K562 (cell line): ENCODE data around the gene SNX30. TPM values are rescaled to one million over a fixed set of nuclear protein-coding genes. Genes with fewer than 3 reads are reported as not detected.

ENCODE experiments used
- ATAC-seq: fragments of 200-7000 bp; cut with Tn5 transposase; 3 replicates; pipeline ENCODE4 v1.9.1; 2020; ENCODE audit warnings: moderate library complexity
- BruUV-seq: library from RNA; stranded (reverse); fragments of 400-500 nt; replicated peaks from 2 replicates; lab custom pipeline; 2021; lab: Mats Ljungman, UMichigan
- CTCF ChIA-PET: fragments of 300-600 bp; formaldehyde crosslinking; extraction: SDS; loops from one replicate; lab custom pipeline; 2021; ENCODE audit warnings: low intra/inter-chr PET ratio; lab: Yijun Ruan, JAX
- POLR2A ChIA-PET: fragments of 300-600, 350-650 bp; sonication (Branson Sonifier 250); formaldehyde crosslinking; extraction: SDS; loops from one replicate; lab custom pipeline; 2021; ENCODE audit warnings: antibody characterized with exemption, inconsistent platforms; lab: Yijun Ruan, JAX
- DNase-seq, 4 experiments: peaks; one replicate each; pipeline versions ENCODE4 v3.0.0 to v3.0.0-alpha.2; 2011 to 2018; ENCODE audit warnings: low spot score in 3 of 4, mixed read lengths in 3 of 4; ENCODE audit errors: extremely low read depth in 1 of 4
- FAIRE-seq: peaks from 2 replicates; lab custom pipeline; 2011; peaks lifted over from hg19 to GRCh38; lab: Jason Lieb, UNC
- H2AFZ ChIP-seq: 2 replicates; pipeline ENCODE4 v1.6.0; 2011; ENCODE audit warnings: low read depth, low read length, control low read depth, inconsistent platforms
- H3K27ac ChIP-seq: fragments of 200-600 bp; 3 replicates; pipeline ENCODE4 v1.8.0; 2011; ENCODE audit warnings: low read depth, mild to moderate bottlenecking, control low read depth, inconsistent platforms, low read length, moderate library complexity, mixed read lengths; ENCODE audit errors: extremely low read depth
- H3K27me3 ChIP-seq, 2 experiments: fragments of 300-600 bp in 1 of 2; 2 replicates in 1 of 2; 3 replicates in 1 of 2; pipeline versions ENCODE4 v1.6.0 to v1.8.0; 2011; ENCODE audit warnings: inconsistent platforms in 2 of 2, low read length in 2 of 2, mild to moderate bottlenecking in 1 of 2, mixed read lengths in 1 of 2, moderate library complexity in 1 of 2; ENCODE audit not compliant: control insufficient read depth in 2 of 2, insufficient read depth in 2 of 2
- H3K36me3 ChIP-seq: fragments of 300-600 bp; 3 replicates; pipeline ENCODE4 v1.8.0; 2011; ENCODE audit warnings: mild to moderate bottlenecking, low read length, inconsistent platforms; ENCODE audit not compliant: control insufficient read depth, insufficient read depth
- H3K4me1 ChIP-seq, 2 experiments: fragments of 200-600 bp in 1 of 2; replicated peaks in 1 of 2; 2 replicates in 1 of 2; 3 replicates in 1 of 2; pipeline versions ENCODE4 v1.5.1 to v1.8.0; 2011; ENCODE audit warnings: inconsistent platforms in 2 of 2, low read length in 2 of 2, mild to moderate bottlenecking in 1 of 2, mixed read lengths in 1 of 2, moderate library complexity in 1 of 2; ENCODE audit not compliant: control insufficient read depth in 2 of 2, insufficient read depth in 2 of 2
- H3K4me2 ChIP-seq: 2 replicates; pipeline ENCODE4 v1.6.1; 2011; ENCODE audit warnings: low read length, control low read depth, inconsistent platforms, mixed read lengths; ENCODE audit not compliant: insufficient read depth
- H3K4me3 ChIP-seq: fragments of 200-600 bp; sonication (generic), shearing (Covaris generic); 2 replicates; pipeline ENCODE4 v1.5.1; 2016; ENCODE audit warnings: control low read depth, inconsistent platforms
- H3K79me2 ChIP-seq: fragments of 200-600 bp; 3 replicates; pipeline ENCODE4 v1.8.0; 2011; ENCODE audit warnings: low read length, inconsistent platforms; ENCODE audit not compliant: control insufficient read depth, insufficient read depth
- H3K9ac ChIP-seq, 2 experiments: 2 replicates each; pipeline versions ENCODE4 v1.6.0 to v1.6.1; 2011; ENCODE audit warnings: low read depth in 2 of 2, low read length in 2 of 2, control low read depth in 1 of 2, inconsistent platforms in 1 of 2, mild to moderate bottlenecking in 1 of 2, mixed read lengths in 1 of 2; ENCODE audit not compliant: insufficient read depth in 1 of 2
- H3K9me1 ChIP-seq: one replicate; pipeline ENCODE4 v1.6.0; 2011; ENCODE audit warnings: inconsistent platforms, mild to moderate bottlenecking, low read length, moderate library complexity; ENCODE audit not compliant: control insufficient read depth, insufficient read depth
- H3K9me3 ChIP-seq: replicated peaks from 2 replicates; pipeline ENCODE4 v1.5.1; 2011; ENCODE audit warnings: low read depth, low read length, inconsistent platforms; ENCODE audit not compliant: control insufficient read depth, insufficient read depth
- H4K20me1 ChIP-seq: replicated peaks from 2 replicates; pipeline ENCODE4 v1.6.1; 2011; ENCODE audit warnings: low read length, inconsistent platforms, mixed read lengths; ENCODE audit not compliant: control insufficient read depth, insufficient read depth
- ASH1L ChIP-seq: fragments of 450-650 bp; IDR thresholded peaks from 2 replicates; pipeline ENCODE4 v1.6.1; 2018; ENCODE audit warnings: borderline replicate concordance, mild to moderate bottlenecking, low read depth; ENCODE audit not compliant: partially characterized antibody
- MCM3 ChIP-seq: fragments of 450-650 bp; IDR thresholded peaks from 2 replicates; pipeline ENCODE4 v1.6.1; 2016
- NONO ChIP-seq, 2 experiments: fragments of 200-400 bp in 1 of 2; fragments of 450-650 bp in 1 of 2; formaldehyde crosslinking in 1 of 2; IDR thresholded peaks; 2 replicates each; pipeline ENCODE4 v1.6.1; 2017; ENCODE audit warnings: low read depth in 2 of 2, mild to moderate bottlenecking in 2 of 2, moderate library complexity in 2 of 2, low read length in 1 of 2
- PCBP1 ChIP-seq: fragments of 200-400 bp; formaldehyde crosslinking; IDR thresholded peaks from 2 replicates; pipeline ENCODE4 v1.6.1; 2018; ENCODE audit warnings: mild to moderate bottlenecking, low read depth, low read length; ENCODE audit not compliant: poor library complexity, severe bottlenecking
- RFX1 ChIP-seq: fragments of 450-650 bp; IDR thresholded peaks from 2 replicates; pipeline ENCODE4 v1.6.1; 2016; ENCODE audit warnings: mild to moderate bottlenecking, moderate library complexity
- SAFB ChIP-seq: fragments of 200-400 bp; formaldehyde crosslinking; IDR thresholded peaks from 2 replicates; pipeline ENCODE4 v1.6.1; 2017; ENCODE audit warnings: low read depth, low read length, borderline replicate concordance
- SRF ChIP-seq, 2 experiments: fragments of 250-450, 450-650 bp in 1 of 2; sonication (Bioruptor Pico) in 1 of 2; sonication (generic) in 1 of 2; formaldehyde crosslinking; IDR thresholded peaks; 2 replicates each; pipeline versions ENCODE4 v1.5.0 to v1.5.1; 2020 to 2022; ENCODE audit warnings: mild to moderate bottlenecking in 1 of 2, missing genetic modification reagents in 1 of 2
- ZNF140 ChIP-seq: fragments of 250-450 bp; sonication (Bioruptor Pico); IDR thresholded peaks from 2 replicates; pipeline ENCODE4 v1.8.0; 2021; ENCODE audit warnings: moderate library complexity, mild to moderate bottlenecking, inconsistent platforms
- ZNF217 ChIP-seq: sonication (generic); formaldehyde crosslinking; IDR thresholded peaks from 2 replicates; pipeline ENCODE4 v1.8.0; 2022; ENCODE audit warnings: mild to moderate bottlenecking, missing genetic modification reagents
- ZNF274 ChIP-seq: IDR thresholded peaks from 2 replicates; pipeline ENCODE4 v1.6.1; 2011; ENCODE audit warnings: low read depth, mild to moderate bottlenecking, low read length, moderate library complexity, borderline replicate concordance
- ZNF41 ChIP-seq: fragments of 250-450 bp; sonication (Bioruptor Pico); conservative IDR thresholded peaks from 2 replicates; pipeline ENCODE4 v1.4.0; 2020; ENCODE audit warnings: mild to moderate bottlenecking
- ZZZ3 ChIP-seq: fragments of 450-650 bp; IDR thresholded peaks from 2 replicates; pipeline ENCODE4 v1.6.1; 2016; ENCODE audit warnings: antibody characterized with exemption, mild to moderate bottlenecking, moderate library complexity
- WGBS: fragments of 100-300 bp; shearing (Covaris generic); methylation state at CpG from one replicate; pipeline ENCODE4 v1.1.6; 2016; ENCODE audit warnings: low coverage, mixed read lengths; ENCODE audit not compliant: insufficient coverage; ENCODE audit errors: missing lambda C conversion rate; 5-methylcytosine and 5-hydroxymethylcytosine counted together
- in situ Hi-C: fragments of 300-500 bp; cut with MboI; formaldehyde crosslinking; loops from 4 replicates; pipeline ENCODE4 v1.15.0; 2018; ENCODE audit warnings: inconsistent platforms, mixed read lengths
- intact Hi-C: fragments of 100-400 bp; cut with micrococcal nuclease; formaldehyde crosslinking; loops from 2 replicates; pipeline ENCODE4 v1.14.2; 2022
- polyA plus RNA-seq, 8 experiments: library from polyadenylated mRNA; depleted of rRNA in 4 of 8; stranded (reverse) in 5 of 8; unstranded in 3 of 8; fragments of >200 nt; fragmentation: Nextera tagmentation in 2 of 8; fragmentation: Illumina TruSeq in 1 of 8; extraction: Ambion mirVana in 2 of 8; extraction: Trizol in 1 of 8; gene quantifications; 2 replicates each; pipeline versions ENCODE4 v1.2.1 to v1.2.3, GENCODE V29; 2011 to 2014; ENCODE audit warnings: inconsistent platforms in 1 of 8, missing spikeins in 1 of 8
- total RNA-seq, 7 experiments: library from RNA; depleted of rRNA in 6 of 7; stranded (reverse); fragments of >200 nt in 6 of 7; fragmentation: Illumina TruSeq in 2 of 7; extraction: Trizol in 2 of 7; gene quantifications; 2 replicates each; pipeline versions ENCODE4 v1.2.1 to v1.2.3, GENCODE V29; 2011 to 2021; ENCODE audit warnings: low replicate concordance in 1 of 7
- TF ChIP-seq, protein P1 (sequence below): sonication (generic); formaldehyde crosslinking; IDR thresholded peaks from 2 replicates; pipeline ENCODE4 v1.4.0; 2020; ENCODE audit warnings: mild to moderate bottlenecking, missing genetic modification reagents

The SNX30 gene
- total and polyA plus RNA-seq, 9 of the 15 experiments (the other 6 are each of a cell fraction or from before 2014, with no cell fraction given) = 0.76 to 5.9 (median 3.3) TPM

DNA sequence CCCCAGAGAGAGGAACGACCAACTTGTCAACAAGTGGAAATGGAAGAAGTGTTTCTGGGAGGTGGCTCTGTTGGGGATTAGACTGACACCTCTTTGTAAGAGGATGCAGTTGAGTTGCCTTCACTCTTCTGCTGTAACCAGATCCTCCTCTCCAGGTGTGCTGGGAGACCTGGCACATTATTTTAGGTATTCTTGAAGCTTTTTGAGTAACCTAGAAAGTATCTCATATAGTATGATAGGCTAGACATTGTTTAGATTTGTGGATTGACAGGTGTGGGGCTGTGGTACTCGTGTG lies 21.6 kb downstream of the SNX30 start:
- no peak; the same call in 2 of the 3 replicates for ATAC-seq
- Histone ChIP-seq H3K79me2 (no peaks in the 10 kb centered on the region), H4K20me1 (peaks cover 7% of the 10 kb centered on the region; the same call in 1 of the 2 replicates), H3K27me3 (peaks cover 0 to 5% of the 10 kb centered on the region in 2 experiments; a peak in 1 of 5 replicates), H3K36me3 (no peaks in the 10 kb centered on the region), H2AFZ (no peak overlapping the region), H3K4me1 (peaks cover 0 to 7% of the 10 kb centered on the region in 2 experiments; a peak in 2 of 5 replicates), H3K4me2 (no peak overlapping the region), H3K27ac (no peak overlapping the region), H3K9me1 (no peaks in the 10 kb centered on the region), H3K9me3 (no peaks in the 10 kb centered on the region), H3K4me3 (no peak overlapping the region), H3K9ac (no peak overlapping the region)
- no peak for FAIRE-seq
- intact Hi-C loops = no loop called here
- ChIA-PET POLR2A (interaction anchor here (0.7 to 1.8 kb wide), 2 partner anchors 10 to 478 kb away, joined by 3 to 4 read pairs; no protein-coding TSS in a partner anchor), CTCF (no interaction called here)
- BruUV-seq = no TSS peak
- TF ChIP-seq, protein P1, sequence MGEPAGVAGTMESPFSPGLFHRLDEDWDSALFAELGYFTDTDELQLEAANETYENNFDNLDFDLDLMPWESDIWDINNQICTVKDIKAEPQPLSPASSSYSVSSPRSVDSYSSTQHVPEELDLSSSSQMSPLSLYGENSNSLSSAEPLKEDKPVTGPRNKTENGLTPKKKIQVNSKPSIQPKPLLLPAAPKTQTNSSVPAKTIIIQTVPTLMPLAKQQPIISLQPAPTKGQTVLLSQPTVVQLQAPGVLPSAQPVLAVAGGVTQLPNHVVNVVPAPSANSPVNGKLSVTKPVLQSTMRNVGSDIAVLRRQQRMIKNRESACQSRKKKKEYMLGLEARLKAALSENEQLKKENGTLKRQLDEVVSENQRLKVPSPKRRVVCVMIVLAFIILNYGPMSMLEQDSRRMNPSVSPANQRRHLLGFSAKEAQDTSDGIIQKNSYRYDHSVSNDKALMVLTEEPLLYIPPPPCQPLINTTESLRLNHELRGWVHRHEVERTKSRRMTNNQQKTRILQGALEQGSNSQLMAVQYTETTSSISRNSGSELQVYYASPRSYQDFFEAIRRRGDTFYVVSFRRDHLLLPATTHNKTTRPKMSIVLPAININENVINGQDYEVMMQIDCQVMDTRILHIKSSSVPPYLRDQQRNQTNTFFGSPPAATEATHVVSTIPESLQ (CRISPR knock-in tag) = no peak
- DNase-seq = no peak
- in situ Hi-C loops = no loop called here
- WGBS = 4% methylated on average over 2 of the region's 2 CpGs

DNA sequence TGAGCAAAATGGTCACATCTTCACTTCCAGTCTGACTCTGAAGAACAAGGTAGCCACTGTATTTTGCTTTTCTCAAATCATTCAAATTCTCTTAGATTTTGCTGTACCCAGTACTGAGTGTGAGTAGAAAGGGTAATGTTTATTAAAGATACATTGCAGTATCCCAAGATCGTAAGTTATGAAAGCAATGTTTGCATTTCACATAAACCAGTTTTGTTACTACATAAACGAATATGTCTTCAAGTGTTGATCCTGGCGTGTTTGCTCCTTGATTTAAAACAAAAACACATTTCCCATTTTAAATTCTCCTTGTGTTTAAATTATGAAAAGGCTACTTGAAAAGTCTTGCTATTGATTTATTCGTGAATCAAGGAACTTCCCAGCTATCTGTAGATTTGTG lies 22.0 kb downstream of the SNX30 start:
- Histone ChIP-seq H3K4me2 (no peak overlapping the region), H3K27me3 (peaks cover 0 to 5% of the 10 kb centered on the region in 2 experiments; a peak in 1 of 5 replicates), H2AFZ (no peak overlapping the region), H3K4me3 (no peak overlapping the region), H3K79me2 (no peaks in the 10 kb centered on the region), H3K9me1 (no peaks in the 10 kb centered on the region), H4K20me1 (peaks cover 7% of the 10 kb centered on the region; the same call in 1 of the 2 replicates), H3K9me3 (no peaks in the 10 kb centered on the region), H3K9ac (no peak overlapping the region), H3K36me3 (no peaks in the 10 kb centered on the region), H3K4me1 (peaks cover 0 to 7% of the 10 kb centered on the region in 2 experiments; a peak in 2 of 5 replicates), H3K27ac (no peak overlapping the region)
- FAIRE-seq (no peak), ATAC-seq (no peak), DNase-seq (no peak)
- CTCF ChIA-PET = no interaction called here
- in situ Hi-C loops = no loop called here
- TF ChIP-seq SAFB (no peak), NONO (IDR thresholded peaks at IDR 0.05; ENCODE audit: low read depth in 2 of 2, low read length in 1 of 2) (no peak), SRF (CRISPR knock-in tag; IDR thresholded peaks at IDR 0.05) (no peak), PCBP1 (no peak), ZNF41 (CRISPR knock-in tag) (no peak), ASH1L (no peak), RFX1 (no peak), ZNF140 (CRISPR knock-in tag) (no peak), ZNF274 (no peak), ZZZ3 (no peak), MCM3 (no peak), ZNF217 (CRISPR knock-in tag) (no peak)
- POLR2A ChIA-PET = interaction anchor here (1.0 to 1.8 kb wide), 2 partner anchors 8 to 10 kb away, joined by 3 to 4 read pairs; no protein-coding TSS in a partner anchor
- intact Hi-C loops = no loop called here
- BruUV-seq = no TSS peak
- WGBS = 27% methylated on average over 4 of the region's 4 CpGs
